SIG-M5 treated with dmso at 0.1 percent for 504 hours (cell line): ENCODE measurements around the gene GPR137B.
"Not testable (repeated sequence)": the region's sequence is repeated elsewhere in the genome, so short reads cannot be mapped to it uniquely, and the experiment has no call there.

Experiments used
- DNase-seq: peaks from one replicate; lab custom pipeline; 2025; ENCODE audit not compliant: unreplicated experiment; lab: John Stamatoyannopoulos, UW

The GPR137B gene

GRCh38 chr1:236186471-236186870 lies 44.1 kb downstream of the GPR137B start:
- not testable (repeated sequence) for DNase-seq

GRCh38 chr1:236188084-236188483 lies 45.7 kb downstream of the GPR137B start:
- DNase-seq = peak; percentile 31

GRCh38 chr1:236193184-236193583 lies 50.8 kb downstream of the GPR137B start:
- no peak for DNase-seq

GRCh38 chr1:236200925-236201324 lies 58.6 kb downstream of the GPR137B start:
- no peak for DNase-seq

GRCh38 chr1:236201786-236202185 lies 59.4 kb downstream of the GPR137B start:
- no peak for DNase-seq

GRCh38 chr1:236204039-236204438 lies 61.7 kb downstream of the GPR137B start:
- no peak for DNase-seq

GRCh38 chr1:236204656-236205055 lies 62.3 kb downstream of the GPR137B start:
- no peak for DNase-seq

- DNase-seq = peak; percentile 32
Observed at GRCh38 chr1:236206548-236206947, 64.2 kb downstream of the GPR137B start.

- DNase-seq = no peak
Observed at GRCh38 chr1:236207121-236207520, 64.8 kb downstream of the GPR137B start.

GRCh38 chr1:236207569-236207968 lies 65.2 kb downstream of the GPR137B start:
- DNase-seq = no peak

- no peak for DNase-seq
Observed at GRCh38 chr1:236209185-236209584, 66.8 kb downstream of the GPR137B start.

- DNase-seq = no peak
Observed at GRCh38 chr1:236209713-236210112, 67.4 kb downstream of the GPR137B start.

GRCh38 chr1:236211815-236212214 lies 69.5 kb downstream of the GPR137B start:
- DNase-seq = no peak

GRCh38 chr1:236213534-236213933 lies 71.2 kb downstream of the GPR137B start:
- DNase-seq = no peak

- DNase-seq = no peak
Observed at GRCh38 chr1:236214761-236215160, 72.4 kb downstream of the GPR137B start.

GRCh38 chr1:236220473-236220872 lies 78.1 kb downstream of the GPR137B start:
- no peak for DNase-seq

GRCh38 chr1:236222632-236223031 lies 80.3 kb downstream of the GPR137B start:
- DNase-seq = no peak

- peak; percentile 55 for DNase-seq
Observed at GRCh38 chr1:236228411-236228810, 86.1 kb downstream of the GPR137B start.

- DNase-seq = no peak
Observed at GRCh38 chr1:236235116-236235515, 92.8 kb downstream of the GPR137B start.

GRCh38 chr1:236239092-236239585 lies 96.8 kb downstream of the GPR137B start:
- no peak for DNase-seq

- DNase-seq = no peak
Observed at GRCh38 chr1:236240675-236241074, 98.3 kb downstream of the GPR137B start.

- no peak for DNase-seq
Observed at GRCh38 chr1:236242568-236242967, 100.2 kb downstream of the GPR137B start.

- no peak for DNase-seq
Observed at GRCh38 chr1:236247286-236247685, 104.9 kb downstream of the GPR137B start.

GRCh38 chr1:236251587-236251986 lies 109.2 kb downstream of the GPR137B start:
- DNase-seq = no peak
